Measurements from ENCODE around the gene SPIN1. TPM values are rescaled to one million over a fixed set of nuclear protein-coding genes. Genes with fewer than 3 reads are reported as not detected.

Gene SPIN1
- total and polyA plus RNA-seq, 2 experiments from 2014 or later = 49.0 to 158 TPM

DNA sequence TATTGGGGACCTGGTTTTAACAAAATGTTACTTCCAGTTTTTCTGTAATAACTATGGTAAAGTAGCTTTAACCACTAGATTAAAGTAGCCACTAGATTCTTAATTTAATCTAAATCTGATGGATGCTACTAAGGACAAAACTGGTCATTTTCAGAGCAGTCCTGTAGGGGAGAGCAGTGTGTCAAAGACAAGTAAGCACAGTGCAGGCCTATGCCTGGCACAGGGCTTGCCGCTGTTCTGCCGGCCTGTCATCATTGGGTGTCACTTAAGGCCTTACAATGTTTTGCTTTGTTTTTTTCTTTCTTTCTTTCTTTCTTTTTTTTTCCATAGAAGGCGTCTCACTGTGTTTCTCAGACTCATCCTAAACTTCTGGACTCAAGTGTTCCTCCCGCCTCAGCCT is 93.7 kb downstream of the SPIN1 start:
- Histone ChIP-seq H3K4me1 (ENCODE audit: insufficient read depth) (no peaks in the 10 kb centered on the region), H3K4me3 (no peak overlapping the region), H3K9me2 (ENCODE audit: insufficient read depth) (no peaks in the 10 kb centered on the region), H2AFZ (no peak overlapping the region), H3K36me3 (ENCODE audit: insufficient read depth) (no peaks in the 10 kb centered on the region; the same call in 1 of the 2 replicates), H3K27me3 (ENCODE audit: insufficient read depth) (no peaks in the 10 kb centered on the region), H3K79me2 (replicated peaks; ENCODE audit: insufficient read depth) (peaks cover 30% of the 10 kb centered on the region), H3K27ac (ENCODE audit: low read depth) (no peak overlapping the region), H3K4me2 (no peak overlapping the region), H3F3A (replicated peaks; ENCODE audit: low read depth) (no peaks in the 10 kb centered on the region), H4K20me1 (replicated peaks; ENCODE audit: insufficient read depth) (peaks cover 5% of the 10 kb centered on the region; the same call in 1 of the 2 replicates)
- ATAC-seq (peak; percentile 73), DNase-seq (ENCODE audit: low spot score) (no peak)
- no peaks in the 10 kb centered on the region for H3K9me3 Mint-ChIP-seq
- peaks cover 22% of the 10 kb centered on the region; the same call in 2 of the 3 replicates for H3K36me3 Mint-ChIP-seq (ENCODE audit: low read depth)
- TF ChIP-seq, protein P1, sequence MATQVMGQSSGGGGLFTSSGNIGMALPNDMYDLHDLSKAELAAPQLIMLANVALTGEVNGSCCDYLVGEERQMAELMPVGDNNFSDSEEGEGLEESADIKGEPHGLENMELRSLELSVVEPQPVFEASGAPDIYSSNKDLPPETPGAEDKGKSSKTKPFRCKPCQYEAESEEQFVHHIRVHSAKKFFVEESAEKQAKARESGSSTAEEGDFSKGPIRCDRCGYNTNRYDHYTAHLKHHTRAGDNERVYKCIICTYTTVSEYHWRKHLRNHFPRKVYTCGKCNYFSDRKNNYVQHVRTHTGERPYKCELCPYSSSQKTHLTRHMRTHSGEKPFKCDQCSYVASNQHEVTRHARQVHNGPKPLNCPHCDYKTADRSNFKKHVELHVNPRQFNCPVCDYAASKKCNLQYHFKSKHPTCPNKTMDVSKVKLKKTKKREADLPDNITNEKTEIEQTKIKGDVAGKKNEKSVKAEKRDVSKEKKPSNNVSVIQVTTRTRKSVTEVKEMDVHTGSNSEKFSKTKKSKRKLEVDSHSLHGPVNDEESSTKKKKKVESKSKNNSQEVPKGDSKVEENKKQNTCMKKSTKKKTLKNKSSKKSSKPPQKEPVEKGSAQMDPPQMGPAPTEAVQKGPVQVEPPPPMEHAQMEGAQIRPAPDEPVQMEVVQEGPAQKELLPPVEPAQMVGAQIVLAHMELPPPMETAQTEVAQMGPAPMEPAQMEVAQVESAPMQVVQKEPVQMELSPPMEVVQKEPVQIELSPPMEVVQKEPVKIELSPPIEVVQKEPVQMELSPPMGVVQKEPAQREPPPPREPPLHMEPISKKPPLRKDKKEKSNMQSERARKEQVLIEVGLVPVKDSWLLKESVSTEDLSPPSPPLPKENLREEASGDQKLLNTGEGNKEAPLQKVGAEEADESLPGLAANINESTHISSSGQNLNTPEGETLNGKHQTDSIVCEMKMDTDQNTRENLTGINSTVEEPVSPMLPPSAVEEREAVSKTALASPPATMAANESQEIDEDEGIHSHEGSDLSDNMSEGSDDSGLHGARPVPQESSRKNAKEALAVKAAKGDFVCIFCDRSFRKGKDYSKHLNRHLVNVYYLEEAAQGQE (IDR thresholded peaks at IDR 0.05; ENCODE audit: unreplicated experiment) = no peak
- TF ChIP-seq, protein P2, sequence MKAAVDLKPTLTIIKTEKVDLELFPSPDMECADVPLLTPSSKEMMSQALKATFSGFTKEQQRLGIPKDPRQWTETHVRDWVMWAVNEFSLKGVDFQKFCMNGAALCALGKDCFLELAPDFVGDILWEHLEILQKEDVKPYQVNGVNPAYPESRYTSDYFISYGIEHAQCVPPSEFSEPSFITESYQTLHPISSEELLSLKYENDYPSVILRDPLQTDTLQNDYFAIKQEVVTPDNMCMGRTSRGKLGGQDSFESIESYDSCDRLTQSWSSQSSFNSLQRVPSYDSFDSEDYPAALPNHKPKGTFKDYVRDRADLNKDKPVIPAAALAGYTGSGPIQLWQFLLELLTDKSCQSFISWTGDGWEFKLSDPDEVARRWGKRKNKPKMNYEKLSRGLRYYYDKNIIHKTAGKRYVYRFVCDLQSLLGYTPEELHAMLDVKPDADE (IDR thresholded peaks at IDR 0.05) = no peak
- no peak overlapping the region for H3K4me3 Mint-ChIP-seq
- H3K4me1 Mint-ChIP-seq = peaks cover 3% of the 10 kb centered on the region; the same call in 1 of the 3 replicates
- H3K27me3 Mint-ChIP-seq (ENCODE audit: insufficient read depth, low read depth, poor library complexity) = peaks cover 14% of the 10 kb centered on the region
- H3K27ac Mint-ChIP-seq = peak overlapping the region; percentile 55

DNA sequence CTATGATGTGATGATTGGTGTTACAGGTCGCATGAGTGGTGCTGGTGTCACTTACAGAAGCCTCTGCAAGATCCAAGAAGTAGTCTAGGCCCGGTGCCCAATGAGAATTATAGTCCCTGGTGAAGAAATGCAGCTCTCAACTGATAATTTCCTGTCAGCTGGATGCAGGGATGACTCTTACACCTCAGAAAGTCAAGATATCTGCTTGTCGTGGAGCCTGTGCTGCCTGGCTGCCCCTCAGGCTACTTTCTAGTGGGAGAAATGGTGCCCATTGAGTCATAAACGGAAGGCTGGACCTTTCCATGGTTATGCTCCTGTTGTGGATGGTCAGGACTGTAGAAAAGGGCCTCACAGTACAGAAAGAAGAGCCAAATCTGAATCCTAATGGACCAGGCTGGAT is 99.9 kb downstream of the SPIN1 start:
- H4K20me1 ChIP-seq (replicated peaks; ENCODE audit: insufficient read depth) = 0 out of 2 replicates have a peak, but pooled peaks cover 4% of the 10 kb centered on the region
- H3K27me3 ChIP-seq (ENCODE audit: insufficient read depth) = no peaks in the 10 kb centered on the region
- H3K4me3 ChIP-seq = no peak overlapping the region
- peaks cover 6% of the 10 kb centered on the region for H3K27me3 Mint-ChIP-seq (ENCODE audit: insufficient read depth, low read depth, poor library complexity)
- H3F3A ChIP-seq (replicated peaks; ENCODE audit: low read depth) = no peaks in the 10 kb centered on the region
- H2AFZ ChIP-seq = no peak overlapping the region
- H3K27ac Mint-ChIP-seq = peak overlapping the region; percentile 55; the same call in 1 of the 2 replicates
- H3K79me2 ChIP-seq (replicated peaks; ENCODE audit: insufficient read depth) = no peaks in the 10 kb centered on the region; the same call in 1 of the 2 replicates
- no peak overlapping the region for H3K4me2 ChIP-seq
- H3K4me1 Mint-ChIP-seq = peaks cover 4% of the 10 kb centered on the region; the same call in 2 of the 3 replicates
- no peaks in the 10 kb centered on the region for H3K9me3 Mint-ChIP-seq
- no peaks in the 10 kb centered on the region for H3K9me2 ChIP-seq (ENCODE audit: insufficient read depth)
- DNase-seq (ENCODE audit: low spot score) = no peak
- no peak for ATAC-seq
- no peak overlapping the region for H3K27ac ChIP-seq (ENCODE audit: low read depth)
- H3K4me3 Mint-ChIP-seq = no peak overlapping the region
- no peaks in the 10 kb centered on the region for H3K4me1 ChIP-seq (ENCODE audit: insufficient read depth)
- H3K36me3 ChIP-seq (ENCODE audit: insufficient read depth) = no peaks in the 10 kb centered on the region
- H3K36me3 Mint-ChIP-seq (ENCODE audit: low read depth) = peaks cover 10% of the 10 kb centered on the region; the same call in 2 of the 3 replicates
- TF ChIP-seq, protein P3, sequence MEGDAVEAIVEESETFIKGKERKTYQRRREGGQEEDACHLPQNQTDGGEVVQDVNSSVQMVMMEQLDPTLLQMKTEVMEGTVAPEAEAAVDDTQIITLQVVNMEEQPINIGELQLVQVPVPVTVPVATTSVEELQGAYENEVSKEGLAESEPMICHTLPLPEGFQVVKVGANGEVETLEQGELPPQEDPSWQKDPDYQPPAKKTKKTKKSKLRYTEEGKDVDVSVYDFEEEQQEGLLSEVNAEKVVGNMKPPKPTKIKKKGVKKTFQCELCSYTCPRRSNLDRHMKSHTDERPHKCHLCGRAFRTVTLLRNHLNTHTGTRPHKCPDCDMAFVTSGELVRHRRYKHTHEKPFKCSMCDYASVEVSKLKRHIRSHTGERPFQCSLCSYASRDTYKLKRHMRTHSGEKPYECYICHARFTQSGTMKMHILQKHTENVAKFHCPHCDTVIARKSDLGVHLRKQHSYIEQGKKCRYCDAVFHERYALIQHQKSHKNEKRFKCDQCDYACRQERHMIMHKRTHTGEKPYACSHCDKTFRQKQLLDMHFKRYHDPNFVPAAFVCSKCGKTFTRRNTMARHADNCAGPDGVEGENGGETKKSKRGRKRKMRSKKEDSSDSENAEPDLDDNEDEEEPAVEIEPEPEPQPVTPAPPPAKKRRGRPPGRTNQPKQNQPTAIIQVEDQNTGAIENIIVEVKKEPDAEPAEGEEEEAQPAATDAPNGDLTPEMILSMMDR (conservative IDR thresholded peaks at IDR 0.05; ENCODE audit: low read depth in 2 of 2) = no peak
- TF ChIP-seq, protein P1 (IDR thresholded peaks at IDR 0.05; ENCODE audit: unreplicated experiment) = no peak
